Measurements from ENCODE around the gene KRT72.

DNA sequence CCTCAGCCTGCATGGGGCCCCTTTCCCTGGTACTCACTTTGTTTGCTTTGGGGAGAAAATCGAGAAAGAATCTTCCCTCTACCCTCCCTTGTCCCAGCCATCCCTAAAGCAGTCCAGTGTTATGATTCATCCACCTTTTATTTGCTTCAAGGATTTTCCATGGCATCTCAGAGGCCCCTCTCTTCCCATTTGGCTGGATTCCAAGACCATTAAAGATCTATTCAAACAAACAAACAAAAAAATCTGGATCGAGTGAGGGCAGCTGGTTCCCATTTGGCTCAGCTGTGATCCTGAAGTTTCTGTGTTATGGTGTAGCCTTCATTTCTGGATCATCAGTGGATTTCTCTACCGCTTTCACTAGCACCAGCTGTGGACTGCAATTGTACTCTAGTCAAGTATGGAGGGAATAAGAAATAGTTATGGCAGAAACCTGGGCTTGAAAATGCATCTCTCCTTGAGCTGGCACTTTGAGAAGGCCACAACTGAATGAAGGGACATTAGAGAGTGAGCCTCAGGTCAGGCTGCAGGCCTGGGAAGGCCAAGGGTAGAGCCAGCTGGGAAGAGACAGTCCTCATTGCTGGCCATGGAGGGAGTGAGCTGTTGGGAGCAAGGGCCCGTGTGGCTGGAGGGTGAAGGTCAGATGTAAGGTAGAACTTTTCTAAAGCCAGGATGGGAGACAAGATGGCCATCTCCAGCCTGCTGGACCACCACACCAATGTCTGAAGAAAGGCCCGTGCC, 62.0 kb downstream of the KRT72 start:
- TF ChIP-seq CTCF (IDR thresholded peaks at IDR 0.05) = no peak
- TF ChIP-seq EP300 (IDR thresholded peaks at IDR 0.05) = no peak
- no peak for TF ChIP-seq POLR2A (IDR thresholded peaks at IDR 0.05)
- no peak for TF ChIP-seq POLR2AphosphoS5 (IDR thresholded peaks at IDR 0.05)
